ENCODE results near the gene TNNT3.

DNA sequence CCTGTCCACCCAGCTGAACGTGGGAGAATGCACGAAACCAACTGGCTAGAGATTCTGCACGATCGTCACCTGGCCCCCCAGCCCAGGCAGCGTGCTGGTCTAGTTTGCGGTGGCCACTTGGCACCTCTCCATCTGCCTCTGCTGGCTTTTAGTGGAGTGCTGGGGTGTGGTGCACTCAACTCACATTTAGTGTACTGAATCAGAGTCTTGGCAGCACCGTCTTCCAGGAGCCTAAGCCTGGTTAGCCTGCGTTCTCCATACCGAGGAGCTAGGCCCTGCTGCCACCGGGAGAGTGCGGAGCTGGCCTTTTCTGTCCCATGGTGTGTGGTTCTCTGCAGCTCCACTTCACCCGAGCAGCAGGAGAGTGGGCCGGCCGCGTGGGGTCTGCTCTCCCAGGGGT is 30.4 kb downstream of the TNNT3 start:
- TF ChIP-seq, protein P1, sequence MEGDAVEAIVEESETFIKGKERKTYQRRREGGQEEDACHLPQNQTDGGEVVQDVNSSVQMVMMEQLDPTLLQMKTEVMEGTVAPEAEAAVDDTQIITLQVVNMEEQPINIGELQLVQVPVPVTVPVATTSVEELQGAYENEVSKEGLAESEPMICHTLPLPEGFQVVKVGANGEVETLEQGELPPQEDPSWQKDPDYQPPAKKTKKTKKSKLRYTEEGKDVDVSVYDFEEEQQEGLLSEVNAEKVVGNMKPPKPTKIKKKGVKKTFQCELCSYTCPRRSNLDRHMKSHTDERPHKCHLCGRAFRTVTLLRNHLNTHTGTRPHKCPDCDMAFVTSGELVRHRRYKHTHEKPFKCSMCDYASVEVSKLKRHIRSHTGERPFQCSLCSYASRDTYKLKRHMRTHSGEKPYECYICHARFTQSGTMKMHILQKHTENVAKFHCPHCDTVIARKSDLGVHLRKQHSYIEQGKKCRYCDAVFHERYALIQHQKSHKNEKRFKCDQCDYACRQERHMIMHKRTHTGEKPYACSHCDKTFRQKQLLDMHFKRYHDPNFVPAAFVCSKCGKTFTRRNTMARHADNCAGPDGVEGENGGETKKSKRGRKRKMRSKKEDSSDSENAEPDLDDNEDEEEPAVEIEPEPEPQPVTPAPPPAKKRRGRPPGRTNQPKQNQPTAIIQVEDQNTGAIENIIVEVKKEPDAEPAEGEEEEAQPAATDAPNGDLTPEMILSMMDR (IDR thresholded peaks at IDR 0.05), result no peak
- no peak for TF ChIP-seq POLR2A (IDR thresholded peaks at IDR 0.05)
